Vagina (tissue), 2 donors: Measurements from ENCODE around the gene SHANK1. TPM values are rescaled to one million over a fixed set of nuclear protein-coding genes. Genes with fewer than 3 reads are reported as not detected.

Source experiments
- DNase-seq, 2 donors: peaks; one replicate each; pipeline ENCODE4 v3.0.0-alpha.2; 2017; ENCODE audit errors: extremely low spot score in 2 of 2
- H3K27ac ChIP-seq: fragments of 200-600 bp; sonication (generic); one replicate; pipeline ENCODE4 v1.5.1; 2019
- H3K27me3 ChIP-seq: fragments of 200-600 bp; sonication (generic); one replicate; pipeline ENCODE4 v1.5.1; 2019
- H3K36me3 ChIP-seq, 2 donors: fragments of 200-600 bp; sonication (generic); one replicate each; pipeline ENCODE4 v1.5.1; 2017 to 2019
- H3K4me1 ChIP-seq: fragments of 200-600 bp; sonication (generic); one replicate; pipeline ENCODE4 v1.5.1; 2019
- H3K4me3 ChIP-seq, 2 donors: fragments of 200-600 bp; sonication (generic); 1 replicate in 1 of 2; 2 replicates in 1 of 2; pipeline ENCODE4 v1.5.1; 2016 to 2019
- H3K9me3 ChIP-seq: fragments of 200-600 bp; sonication (generic); one replicate; pipeline ENCODE4 v1.5.1; 2019
- CTCF ChIP-seq, 3 experiments: fragments of 450-650 bp in 2 of 3; fragments of 200-600 bp in 1 of 3; sonication (generic) in 1 of 3; IDR thresholded peaks; one replicate each; pipeline ENCODE4 v1.5.1; 2017 to 2019; ENCODE audit warnings: antibody characterized with exemption in 3 of 3, mild to moderate bottlenecking in 2 of 3, moderate library complexity in 2 of 3
- POLR2A ChIP-seq, 2 donors: fragments of 450-650 bp; IDR thresholded peaks; one replicate each; pipeline ENCODE4 v1.6.1; 2017; ENCODE audit warnings: antibody characterized with exemption in 2 of 2, mild to moderate bottlenecking in 2 of 2, moderate library complexity in 2 of 2
- POLR2AphosphoS5 ChIP-seq, 2 donors: sonication (generic); formaldehyde crosslinking; IDR thresholded peaks; one replicate each; pipeline ENCODE4 v1.9.0; 2017; ENCODE audit warnings: antibody characterized with exemption in 2 of 2, mild to moderate bottlenecking in 2 of 2, low read depth in 1 of 2; ENCODE audit not compliant: insufficient read depth in 1 of 2
- intact Hi-C: fragments of 100-400 bp; cut with DNase I; formaldehyde crosslinking; loops from one replicate; pipeline ENCODE4 v1.15.1; 2023
- total RNA-seq: library from RNA; depleted of rRNA; stranded (reverse); fragments of >200 nt; gene quantifications from one replicate; pipeline ENCODE4 v1.2.3, GENCODE V29; 2016

SHANK1 gene
- total RNA-seq, 1 donor from 2014 or later: 0.98 TPM

GRCh38 chr19:50720181-50720920, 749 bp upstream of the SHANK1 start:
- no peak overlapping the region for H3K4me3 ChIP-seq
- no peak for DNase-seq
- intact Hi-C loops: no loop called here
- no peaks in the 10 kb centered on the region for H3K27me3 ChIP-seq
- TF ChIP-seq CTCF (IDR thresholded peaks at IDR 0.05): no peak
- no peak for TF ChIP-seq POLR2A (IDR thresholded peaks at IDR 0.05)
- TF ChIP-seq POLR2AphosphoS5 (IDR thresholded peaks at IDR 0.05; ENCODE audit: insufficient read depth in 1 of 2, low read depth in 1 of 2): no peak
- H3K27ac ChIP-seq: no peak overlapping the region
- H3K9me3 ChIP-seq: no peaks in the 10 kb centered on the region
- no peaks in the 10 kb centered on the region for H3K36me3 ChIP-seq
- peaks cover 43% of the 10 kb centered on the region for H3K4me1 ChIP-seq

GRCh38 chr19:50719119-50719435, 525 bp downstream of the SHANK1 start:
- TF ChIP-seq POLR2A (IDR thresholded peaks at IDR 0.05) (no peak), POLR2AphosphoS5 (IDR thresholded peaks at IDR 0.05; ENCODE audit: insufficient read depth in 1 of 2, low read depth in 1 of 2) (no peak)
- Histone ChIP-seq H3K27ac (no peak overlapping the region), H3K9me3 (no peaks in the 10 kb centered on the region), H3K36me3 (no peaks in the 10 kb centered on the region), H3K27me3 (no peaks in the 10 kb centered on the region), H3K4me1 (peaks cover 36% of the 10 kb centered on the region), H3K4me3 (peak overlapping the region; percentile 37 to 52)
- intact Hi-C loops: no loop called here
- no peak for DNase-seq

- H3K4me1 ChIP-seq: peaks cover 31% of the 10 kb centered on the region
- no peaks in the 10 kb centered on the region for H3K27me3 ChIP-seq
- DNase-seq: no peak
- no peaks in the 10 kb centered on the region for H3K36me3 ChIP-seq
- no peaks in the 10 kb centered on the region for H3K9me3 ChIP-seq
- intact Hi-C loops: no loop called here
- TF ChIP-seq CTCF (IDR thresholded peaks at IDR 0.05) (no peak), POLR2AphosphoS5 (IDR thresholded peaks at IDR 0.05; ENCODE audit: insufficient read depth in 1 of 2, low read depth in 1 of 2) (no peak), POLR2A (IDR thresholded peaks at IDR 0.05) (no peak)
- H3K27ac ChIP-seq: no peak overlapping the region
- peak overlapping the region; percentile 37 to 52 for H3K4me3 ChIP-seq
These were observed 1.1 kb downstream of the SHANK1 start for GRCh38 chr19:50718255-50719118.

- Histone ChIP-seq H3K9me3 (no peaks in the 10 kb centered on the region), H3K4me3 (peak overlapping the region; percentile 37 to 52), H3K4me1 (peaks cover 28% of the 10 kb centered on the region), H3K27me3 (no peaks in the 10 kb centered on the region), H3K27ac (no peak overlapping the region), H3K36me3 (no peaks in the 10 kb centered on the region)
- TF ChIP-seq POLR2AphosphoS5 (IDR thresholded peaks at IDR 0.05; ENCODE audit: insufficient read depth in 1 of 2, low read depth in 1 of 2): no peak
- no peak for TF ChIP-seq POLR2A (IDR thresholded peaks at IDR 0.05)
- TF ChIP-seq CTCF (IDR thresholded peaks at IDR 0.05): no peak
- DNase-seq: no peak
- intact Hi-C loops: no loop called here
These were observed 1.7 kb downstream of the SHANK1 start for GRCh38 chr19:50717891-50718254.

GRCh38 chr19:50717026-50717723, 2.4 kb downstream of the SHANK1 start:
- Histone ChIP-seq H3K9me3 (no peaks in the 10 kb centered on the region), H3K36me3 (no peaks in the 10 kb centered on the region), H3K27me3 (no peaks in the 10 kb centered on the region), H3K4me3 (no peak overlapping the region), H3K27ac (no peak overlapping the region), H3K4me1 (peaks cover 28% of the 10 kb centered on the region)
- TF ChIP-seq CTCF (IDR thresholded peaks at IDR 0.05) (no peak), POLR2AphosphoS5 (IDR thresholded peaks at IDR 0.05; ENCODE audit: insufficient read depth in 1 of 2, low read depth in 1 of 2) (no peak), POLR2A (IDR thresholded peaks at IDR 0.05) (no peak)
- intact Hi-C loops: no loop called here
- DNase-seq: no peak
